IMR-90 (cell line): ENCODE data around the gene ZNF565.

Source experiments
- BHLHE40 ChIP-seq: fragments of 150-350 bp; IDR thresholded peaks from 2 replicates; pipeline ENCODE4 v1.6.1; 2016; ENCODE audit warnings: mild to moderate bottlenecking, low read depth, low read length
- CEBPB ChIP-seq: IDR thresholded peaks from 2 replicates; pipeline ENCODE4 v1.6.1; 2012; ENCODE audit warnings: low read depth, low read length, improper control_type of control experiment
- CHD1 ChIP-seq: IDR thresholded peaks from 2 replicates; pipeline ENCODE4 v1.6.1; 2012; ENCODE audit warnings: low read depth, low read length, improper control_type of control experiment
- FOS ChIP-seq: fragments of 150-350 bp; IDR thresholded peaks from 2 replicates; pipeline ENCODE4 v1.6.1; 2016; ENCODE audit warnings: low read depth, low read length
- MAFK ChIP-seq: IDR thresholded peaks from 2 replicates; pipeline ENCODE4 v1.6.1; 2012; ENCODE audit warnings: low read depth, low read length, improper control_type of control experiment
- MAZ ChIP-seq: IDR thresholded peaks from 2 replicates; pipeline ENCODE4 v1.6.1; 2012; ENCODE audit warnings: low read depth, mild to moderate bottlenecking, low read length, improper control_type of control experiment, moderate library complexity, borderline replicate concordance
- NFE2L2 ChIP-seq: fragments of 150-350 bp; IDR thresholded peaks from 2 replicates; pipeline ENCODE4 v1.6.1; 2016; ENCODE audit warnings: low read depth, mild to moderate bottlenecking, low read length
- POLR2A ChIP-seq: IDR thresholded peaks from 2 replicates; pipeline ENCODE4 v1.6.1; 2012; ENCODE audit warnings: mild to moderate bottlenecking, low read depth, low read length
- RAD21 ChIP-seq: IDR thresholded peaks from 2 replicates; pipeline ENCODE4 v1.6.1; 2012; ENCODE audit warnings: low read length, improper control_type of control experiment
- RFX5 ChIP-seq: IDR thresholded peaks from 2 replicates; pipeline ENCODE4 v1.8.0; 2012; ENCODE audit warnings: low read depth, mild to moderate bottlenecking, low read length, moderate library complexity
- SMC3 ChIP-seq: fragments of 150-350 bp; IDR thresholded peaks from 2 replicates; pipeline ENCODE4 v1.6.1; 2016; ENCODE audit warnings: low read depth, mild to moderate bottlenecking, antibody characterized with exemption, low read length, moderate library complexity
- TF ChIP-seq, protein P1 (sequence below): conservative IDR thresholded peaks from 2 replicates; pipeline ENCODE4 v1.5.1; 2012; ENCODE audit warnings: mild to moderate bottlenecking, low read depth, low read length, improper control_type of control experiment
- TF ChIP-seq, protein P2 (sequence below): fragments of 150-350 bp; IDR thresholded peaks from 2 replicates; pipeline ENCODE4 v1.6.1; 2017; ENCODE audit warnings: mild to moderate bottlenecking, antibody characterized with exemption, low read length, low read depth
- TF ChIP-seq, protein P3 (sequence below): fragments of 150-350 bp; IDR thresholded peaks from 2 replicates; pipeline ENCODE4 v1.6.1; 2016; ENCODE audit warnings: low read depth, mild to moderate bottlenecking, low read length, moderate library complexity, borderline replicate concordance

DNA sequence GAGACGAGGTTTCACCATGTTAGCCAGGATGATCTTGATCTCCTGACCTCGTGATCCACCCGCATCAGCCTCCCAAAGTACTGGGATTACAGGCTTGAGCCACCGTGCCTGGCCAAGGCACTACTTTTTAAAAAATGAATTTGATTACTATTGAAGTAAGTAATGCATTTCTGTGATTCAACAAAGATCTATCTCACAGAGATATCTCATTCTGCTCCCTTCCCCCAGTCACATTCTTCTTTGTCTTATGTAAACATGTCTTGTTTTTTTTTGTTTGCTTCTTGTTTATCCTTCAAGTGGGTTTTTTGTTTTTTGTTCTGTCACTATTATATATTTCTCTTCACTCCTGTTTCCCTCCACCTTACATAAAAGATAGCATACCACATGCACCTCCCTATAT is 7.0 kb upstream of the ZNF565 start:
- TF ChIP-seq, protein P1, sequence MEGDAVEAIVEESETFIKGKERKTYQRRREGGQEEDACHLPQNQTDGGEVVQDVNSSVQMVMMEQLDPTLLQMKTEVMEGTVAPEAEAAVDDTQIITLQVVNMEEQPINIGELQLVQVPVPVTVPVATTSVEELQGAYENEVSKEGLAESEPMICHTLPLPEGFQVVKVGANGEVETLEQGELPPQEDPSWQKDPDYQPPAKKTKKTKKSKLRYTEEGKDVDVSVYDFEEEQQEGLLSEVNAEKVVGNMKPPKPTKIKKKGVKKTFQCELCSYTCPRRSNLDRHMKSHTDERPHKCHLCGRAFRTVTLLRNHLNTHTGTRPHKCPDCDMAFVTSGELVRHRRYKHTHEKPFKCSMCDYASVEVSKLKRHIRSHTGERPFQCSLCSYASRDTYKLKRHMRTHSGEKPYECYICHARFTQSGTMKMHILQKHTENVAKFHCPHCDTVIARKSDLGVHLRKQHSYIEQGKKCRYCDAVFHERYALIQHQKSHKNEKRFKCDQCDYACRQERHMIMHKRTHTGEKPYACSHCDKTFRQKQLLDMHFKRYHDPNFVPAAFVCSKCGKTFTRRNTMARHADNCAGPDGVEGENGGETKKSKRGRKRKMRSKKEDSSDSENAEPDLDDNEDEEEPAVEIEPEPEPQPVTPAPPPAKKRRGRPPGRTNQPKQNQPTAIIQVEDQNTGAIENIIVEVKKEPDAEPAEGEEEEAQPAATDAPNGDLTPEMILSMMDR: no peak
- TF ChIP-seq RAD21 (no peak), POLR2A (no peak), CEBPB (no peak), SMC3 (no peak), RFX5 (no peak), BHLHE40 (no peak), CHD1 (no peak), NFE2L2 (no peak), MAFK (no peak), FOS (no peak), MAZ (no peak)
- TF ChIP-seq, protein P2, sequence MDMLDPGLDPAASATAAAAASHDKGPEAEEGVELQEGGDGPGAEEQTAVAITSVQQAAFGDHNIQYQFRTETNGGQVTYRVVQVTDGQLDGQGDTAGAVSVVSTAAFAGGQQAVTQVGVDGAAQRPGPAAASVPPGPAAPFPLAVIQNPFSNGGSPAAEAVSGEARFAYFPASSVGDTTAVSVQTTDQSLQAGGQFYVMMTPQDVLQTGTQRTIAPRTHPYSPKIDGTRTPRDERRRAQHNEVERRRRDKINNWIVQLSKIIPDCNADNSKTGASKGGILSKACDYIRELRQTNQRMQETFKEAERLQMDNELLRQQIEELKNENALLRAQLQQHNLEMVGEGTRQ: no peak
- TF ChIP-seq, protein P3, sequence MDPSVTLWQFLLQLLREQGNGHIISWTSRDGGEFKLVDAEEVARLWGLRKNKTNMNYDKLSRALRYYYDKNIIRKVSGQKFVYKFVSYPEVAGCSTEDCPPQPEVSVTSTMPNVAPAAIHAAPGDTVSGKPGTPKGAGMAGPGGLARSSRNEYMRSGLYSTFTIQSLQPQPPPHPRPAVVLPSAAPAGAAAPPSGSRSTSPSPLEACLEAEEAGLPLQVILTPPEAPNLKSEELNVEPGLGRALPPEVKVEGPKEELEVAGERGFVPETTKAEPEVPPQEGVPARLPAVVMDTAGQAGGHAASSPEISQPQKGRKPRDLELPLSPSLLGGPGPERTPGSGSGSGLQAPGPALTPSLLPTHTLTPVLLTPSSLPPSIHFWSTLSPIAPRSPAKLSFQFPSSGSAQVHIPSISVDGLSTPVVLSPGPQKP: no peak
